Loucy (cell line): ENCODE data around the gene SV2A.

Experiments used
- H2AFZ ChIP-seq: fragments of 200-600 bp; sonication (generic); 2 replicates; pipeline ENCODE4 v1.6.0; 2016; ENCODE audit warnings: antibody characterized with exemption, mild to moderate bottlenecking, low read length, moderate library complexity
- H3F3A ChIP-seq: fragments of 200-600 bp; 2 replicates; pipeline ENCODE4 v1.6.0; 2016; ENCODE audit warnings: antibody characterized with exemption, low read depth, mild to moderate bottlenecking
- H3K27me3 ChIP-seq: fragments of 200-600 bp; sonication (generic); 2 replicates; pipeline ENCODE4 v1.6.1; 2014; ENCODE audit warnings: low read length, mild to moderate bottlenecking; ENCODE audit not compliant: insufficient read depth, poor library complexity, severe bottlenecking
- H3K36me3 ChIP-seq: fragments of 200-600 bp; sonication (generic); 2 replicates; pipeline ENCODE4 v1.6.1; 2016; ENCODE audit warnings: low read length; ENCODE audit not compliant: insufficient read depth
- H3K4me1 ChIP-seq: fragments of 200-600 bp; sonication (generic); 2 replicates; pipeline ENCODE4 v1.5.1; 2014; ENCODE audit warnings: low read length, mild to moderate bottlenecking; ENCODE audit not compliant: insufficient read depth, poor library complexity, severe bottlenecking
- H3K4me2 ChIP-seq: fragments of 200-600 bp; sonication (generic); 2 replicates; pipeline ENCODE4 v1.6.0; 2014; ENCODE audit warnings: antibody characterized with exemption, low read length, low read depth, mild to moderate bottlenecking; ENCODE audit not compliant: poor library complexity, severe bottlenecking
- H3K4me3 ChIP-seq: fragments of 200-600 bp; sonication (generic); 2 replicates; pipeline ENCODE4 v1.5.1; 2014; ENCODE audit warnings: low read length, mild to moderate bottlenecking, mixed read lengths; ENCODE audit not compliant: poor library complexity, severe bottlenecking
- H3K79me2 ChIP-seq: fragments of 200-600 bp; sonication (generic); 2 replicates; pipeline ENCODE4 v1.6.1; 2014; ENCODE audit warnings: low read length; ENCODE audit not compliant: insufficient read depth
- H3K9ac ChIP-seq: fragments of 200-600 bp; sonication (generic); 2 replicates; pipeline ENCODE4 v1.6.0; 2014; ENCODE audit warnings: mild to moderate bottlenecking, low read depth, low read length, moderate library complexity; ENCODE audit not compliant: poor library complexity, severe bottlenecking
- H3K9me2 ChIP-seq: fragments of 200-600 bp; sonication (generic); replicated peaks from 2 replicates; pipeline ENCODE4 v1.6.1; 2016; ENCODE audit warnings: low read depth, low read length, mixed read lengths
- H3K9me3 ChIP-seq: fragments of 200-600 bp; sonication (generic); 2 replicates; pipeline ENCODE4 v1.6.1; 2014; ENCODE audit warnings: mild to moderate bottlenecking, antibody characterized with exemption, low read length, low read depth; ENCODE audit not compliant: insufficient read depth
- H4K20me1 ChIP-seq: fragments of 200-600 bp; sonication (generic); 2 replicates; pipeline ENCODE4 v1.6.0; 2014; ENCODE audit warnings: antibody characterized with exemption, low read length, mild to moderate bottlenecking; ENCODE audit not compliant: insufficient read depth, poor library complexity, severe bottlenecking
- EZH2phosphoT487 ChIP-seq: fragments of 200-600 bp; IDR thresholded peaks from 2 replicates; pipeline ENCODE4 v1.6.1; 2018; ENCODE audit warnings: antibody characterized with exemption, mild to moderate bottlenecking, moderate library complexity, borderline replicate concordance
- TF ChIP-seq, protein P1 (sequence below): fragments of 200-600 bp; sonication (generic); conservative IDR thresholded peaks from 2 replicates; pipeline ENCODE4 v1.5.1; 2014; ENCODE audit warnings: mild to moderate bottlenecking, antibody characterized with exemption, low read length

SV2A gene

DNA sequence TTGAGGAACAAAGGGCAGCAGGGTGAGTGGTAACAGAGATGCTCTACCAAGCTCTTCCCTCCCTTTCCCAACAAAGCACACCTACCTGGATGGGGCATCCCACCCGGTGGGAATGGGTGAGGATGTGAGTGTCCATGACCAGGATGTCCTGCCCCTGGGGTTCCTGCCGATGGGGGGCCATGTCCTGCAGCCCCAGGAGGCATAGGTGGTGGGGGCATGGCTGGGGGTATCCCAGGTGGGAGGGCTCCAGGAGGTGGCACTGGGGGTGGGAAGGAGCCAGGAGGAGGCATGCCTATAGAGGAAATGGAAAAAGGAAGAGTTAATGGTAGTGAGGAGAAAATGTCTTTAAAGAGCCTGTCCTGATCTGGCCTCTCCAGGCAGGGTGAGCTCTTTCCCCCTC, 8.1 kb upstream of the SV2A start:
- H3K4me2 ChIP-seq = peak overlapping the region; percentile 95
- H3F3A ChIP-seq = peaks cover 2% of the 10 kb centered on the region; the same call in 1 of the 2 replicates
- peaks cover 43% of the 10 kb centered on the region for H3K79me2 ChIP-seq
- H3K4me3 ChIP-seq = peak overlapping the region; percentile 90
- no peaks in the 10 kb centered on the region for H3K9me3 ChIP-seq
- H3K36me3 ChIP-seq = peaks cover 34% of the 10 kb centered on the region; the same call in 1 of the 2 replicates
- peaks cover 28% of the 10 kb centered on the region for H3K4me1 ChIP-seq
- H3K9ac ChIP-seq = peak overlapping the region; percentile 97
- no peaks in the 10 kb centered on the region for H3K9me2 ChIP-seq
- no peaks in the 10 kb centered on the region for H3K27me3 ChIP-seq
- no peak for TF ChIP-seq EZH2phosphoT487
- TF ChIP-seq, protein P1, sequence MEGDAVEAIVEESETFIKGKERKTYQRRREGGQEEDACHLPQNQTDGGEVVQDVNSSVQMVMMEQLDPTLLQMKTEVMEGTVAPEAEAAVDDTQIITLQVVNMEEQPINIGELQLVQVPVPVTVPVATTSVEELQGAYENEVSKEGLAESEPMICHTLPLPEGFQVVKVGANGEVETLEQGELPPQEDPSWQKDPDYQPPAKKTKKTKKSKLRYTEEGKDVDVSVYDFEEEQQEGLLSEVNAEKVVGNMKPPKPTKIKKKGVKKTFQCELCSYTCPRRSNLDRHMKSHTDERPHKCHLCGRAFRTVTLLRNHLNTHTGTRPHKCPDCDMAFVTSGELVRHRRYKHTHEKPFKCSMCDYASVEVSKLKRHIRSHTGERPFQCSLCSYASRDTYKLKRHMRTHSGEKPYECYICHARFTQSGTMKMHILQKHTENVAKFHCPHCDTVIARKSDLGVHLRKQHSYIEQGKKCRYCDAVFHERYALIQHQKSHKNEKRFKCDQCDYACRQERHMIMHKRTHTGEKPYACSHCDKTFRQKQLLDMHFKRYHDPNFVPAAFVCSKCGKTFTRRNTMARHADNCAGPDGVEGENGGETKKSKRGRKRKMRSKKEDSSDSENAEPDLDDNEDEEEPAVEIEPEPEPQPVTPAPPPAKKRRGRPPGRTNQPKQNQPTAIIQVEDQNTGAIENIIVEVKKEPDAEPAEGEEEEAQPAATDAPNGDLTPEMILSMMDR = no peak
- no peak overlapping the region for H2AFZ ChIP-seq
- peaks cover 33% of the 10 kb centered on the region for H4K20me1 ChIP-seq

DNA sequence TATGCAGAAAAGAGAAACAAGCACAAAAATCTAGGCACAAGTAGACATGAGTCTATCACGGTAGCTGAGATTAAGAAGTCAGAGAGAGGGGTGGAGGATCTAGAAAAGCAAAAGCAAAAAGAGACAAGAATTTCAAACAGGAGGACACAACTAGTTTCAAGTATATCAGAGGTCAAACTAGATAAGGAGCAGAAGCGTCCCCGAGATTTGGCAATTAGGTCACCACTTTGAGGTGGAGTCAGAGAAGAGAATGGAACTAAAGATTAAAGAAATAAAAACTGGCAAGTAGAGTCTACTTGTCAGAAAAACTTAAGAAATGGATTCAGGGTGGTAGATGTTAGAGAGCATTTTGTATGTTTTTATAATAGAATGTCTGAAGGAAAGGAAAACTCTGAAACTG, 7.7 kb upstream of the SV2A start:
- Histone ChIP-seq H3K9ac (peak overlapping the region; percentile 97), H3K4me2 (peak overlapping the region; percentile 95), H3K4me3 (peak overlapping the region; percentile 90), H3F3A (peaks cover 2% of the 10 kb centered on the region; the same call in 1 of the 2 replicates), H3K4me1 (peaks cover 28% of the 10 kb centered on the region), H3K27me3 (no peaks in the 10 kb centered on the region), H3K36me3 (peaks cover 34% of the 10 kb centered on the region; the same call in 1 of the 2 replicates), H3K9me3 (no peaks in the 10 kb centered on the region), H2AFZ (no peak overlapping the region), H3K9me2 (no peaks in the 10 kb centered on the region), H4K20me1 (peaks cover 33% of the 10 kb centered on the region), H3K79me2 (peaks cover 43% of the 10 kb centered on the region)
- TF ChIP-seq, protein P1 = no peak
- TF ChIP-seq EZH2phosphoT487 = no peak

DNA sequence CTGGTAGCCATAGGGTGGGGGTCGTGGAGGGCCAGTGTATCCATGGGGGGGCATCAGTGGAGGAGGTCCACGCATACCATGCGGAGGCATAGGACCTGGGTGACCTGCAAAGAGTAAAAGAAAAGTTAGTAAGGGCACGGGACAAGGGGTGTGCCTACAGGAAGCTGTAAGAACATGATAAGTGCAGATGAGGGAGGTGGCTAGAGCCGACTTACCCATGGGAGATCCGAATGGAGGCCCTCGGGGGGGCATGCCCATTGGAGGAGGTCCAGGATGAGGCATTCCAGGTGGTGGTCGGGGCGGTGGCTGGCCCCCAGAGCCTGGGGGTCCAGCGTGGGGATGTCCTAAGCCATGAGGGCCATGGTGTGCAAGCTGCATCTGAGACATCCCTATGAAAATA, 6.0 kb upstream of the SV2A start:
- H4K20me1 ChIP-seq = peaks cover 33% of the 10 kb centered on the region
- H3K79me2 ChIP-seq = peaks cover 43% of the 10 kb centered on the region

More for the DNA sequence above, 6.0 kb upstream of the SV2A start:
- Histone ChIP-seq H3K4me1 (peaks cover 26% of the 10 kb centered on the region), H3K4me2 (no peak overlapping the region), H3K9ac (no peak overlapping the region), H3K9me2 (no peaks in the 10 kb centered on the region), H3K27me3 (no peaks in the 10 kb centered on the region), H3K9me3 (no peaks in the 10 kb centered on the region), H3K4me3 (no peak overlapping the region), H3K36me3 (peaks cover 34% of the 10 kb centered on the region; the same call in 1 of the 2 replicates), H2AFZ (no peak overlapping the region), H3F3A (peaks cover 2% of the 10 kb centered on the region; the same call in 1 of the 2 replicates)
- TF ChIP-seq, protein P1 = no peak
- TF ChIP-seq EZH2phosphoT487 = no peak
